Measurements from ENCODE around the gene TKTL1.

Gene TKTL1

GRCh38 chrX:154378059-154378798 is 82.6 kb downstream of the TKTL1 start:
- peak; percentile 43 to 53 for DNase-seq

- peak; percentile 98 to 99 for DNase-seq
Measured at GRCh38 chrX:154378799-154379568, 83.4 kb downstream of the TKTL1 start, which contains the start of gene EMD. Gene EMD, plus strand, starts transcription at chrX:154379295. Its CDS starts 190 bp downstream, at chrX:154379485.

GRCh38 chrX:154379569-154379951 is 84.0 kb downstream of the TKTL1 start:
- no peak for DNase-seq

Measured in CD4-positive, alpha-beta T cell treated with Interleukin-4 for 1 hour (primary cell).